Muscle layer of colon (tissue), 2 donors: Measurements from ENCODE around the gene MAP1LC3A.
A peak's percentile ranks its signal among the peaks of the same experiment; 100 is the strongest.
"Not testable (repeated sequence)": the region's sequence is repeated elsewhere in the genome, so short reads cannot be mapped to it uniquely, and the experiment has no call there.

Experiments used
- H3K27ac ChIP-seq: one replicate; pipeline ENCODE4 v1.7.0; 2013; ENCODE audit warnings: low read depth, mild to moderate bottlenecking, low read length, moderate library complexity
- H3K27me3 ChIP-seq, 2 donors: one replicate each; pipeline ENCODE4 v1.7.0; 2013; ENCODE audit warnings: low read length in 2 of 2, mild to moderate bottlenecking in 2 of 2; ENCODE audit not compliant: insufficient read depth in 2 of 2, control insufficient read depth in 1 of 2
- H3K36me3 ChIP-seq: one replicate; pipeline ENCODE4 v1.7.0; 2013; ENCODE audit warnings: mild to moderate bottlenecking, low read length; ENCODE audit not compliant: insufficient read depth
- H3K4me1 ChIP-seq: one replicate; pipeline ENCODE4 v1.7.0; 2013; ENCODE audit warnings: mild to moderate bottlenecking, low read length; ENCODE audit not compliant: insufficient read depth
- H3K4me3 ChIP-seq, 2 donors: one replicate each; pipeline ENCODE4 v1.7.0; 2013; ENCODE audit warnings: low read length in 2 of 2, low read depth in 1 of 2, mild to moderate bottlenecking in 1 of 2, moderate library complexity in 1 of 2
- H3K9ac ChIP-seq: one replicate; pipeline ENCODE4 v1.7.0; 2013; ENCODE audit warnings: low read length
- H3K9me3 ChIP-seq: one replicate; pipeline ENCODE4 v1.7.0; 2013; ENCODE audit warnings: mild to moderate bottlenecking, low read length
- donor health status: abdominal sarcoma.
- donor health status: Adenocarcinoma of cecum.

Gene MAP1LC3A

GRCh38 chr20:34558320-34559218 lies at the start of gene MAP1LC3A:
Gene MAP1LC3A (plus strand): TSS chr20:34558718. CDS start chr20:34558869, 151 bp downstream.
- peak within 1 kb of the TSS; percentile 91 for H3K27ac ChIP-seq
- H3K9ac ChIP-seq: peak within 1 kb of the TSS; percentile 85
- peaks cover 12% of the 10 kb centered on the region for H3K4me1 ChIP-seq
- peak within 1 kb of the TSS; percentile 73 to 81 for H3K4me3 ChIP-seq
- H3K27me3 ChIP-seq: no peaks in the 10 kb centered on the region
- H3K36me3 ChIP-seq: no peaks in the 10 kb centered on the region
- no peaks in the 10 kb centered on the region for H3K9me3 ChIP-seq

- Histone ChIP-seq H3K9me3 (no peaks in the 10 kb centered on the region), H3K27ac (no peak overlapping the region), H3K27me3 (no peaks in the 10 kb centered on the region), H3K4me1 (peaks cover 8% of the 10 kb centered on the region), H3K4me3 (no peak overlapping the region), H3K36me3 (peaks cover 11% of the 10 kb centered on the region), H3K9ac (no peak overlapping the region)
Measured at GRCh38 chr20:34510575-34510974, 47.9 kb upstream of the MAP1LC3A start.

- H3K9me3 ChIP-seq: no peaks in the 10 kb centered on the region
- H3K4me3 ChIP-seq: no peak overlapping the region
- peaks cover 11% of the 10 kb centered on the region for H3K36me3 ChIP-seq
- no peak overlapping the region for H3K9ac ChIP-seq
- peaks cover 8% of the 10 kb centered on the region for H3K4me1 ChIP-seq
- no peaks in the 10 kb centered on the region for H3K27me3 ChIP-seq
- H3K27ac ChIP-seq: no peak overlapping the region
Measured at GRCh38 chr20:34511891-34512265, 46.6 kb upstream of the MAP1LC3A start.

- no peaks in the 10 kb centered on the region for H3K27me3 ChIP-seq
- H3K36me3 ChIP-seq: peaks cover 11% of the 10 kb centered on the region
- no peak overlapping the region for H3K27ac ChIP-seq
- no peak overlapping the region for H3K9ac ChIP-seq
- H3K4me3 ChIP-seq: no peak overlapping the region
- peaks cover 8% of the 10 kb centered on the region for H3K4me1 ChIP-seq
- no peaks in the 10 kb centered on the region for H3K9me3 ChIP-seq
Measured at GRCh38 chr20:34512266-34512954, 46.1 kb upstream of the MAP1LC3A start.

- H3K9me3 ChIP-seq: no peaks in the 10 kb centered on the region
- no peaks in the 10 kb centered on the region for H3K27me3 ChIP-seq
- no peak overlapping the region for H3K9ac ChIP-seq
- H3K36me3 ChIP-seq: peaks cover 6% of the 10 kb centered on the region
- no peak overlapping the region for H3K4me3 ChIP-seq
- peaks cover 12% of the 10 kb centered on the region for H3K4me1 ChIP-seq
- no peak overlapping the region for H3K27ac ChIP-seq
Measured at GRCh38 chr20:34512955-34513419, 45.5 kb upstream of the MAP1LC3A start.

GRCh38 chr20:34514034-34514433 lies 44.5 kb upstream of the MAP1LC3A start:
- not testable (repeated sequence) for H3K9me3 ChIP-seq, H3K4me3 ChIP-seq, H3K27me3 ChIP-seq, H3K36me3 ChIP-seq, H3K9ac ChIP-seq, H3K27ac ChIP-seq
- H3K4me1 ChIP-seq: peaks cover 18% of the 10 kb centered on the region

- Histone ChIP-seq H3K4me3 (peak overlapping the region; percentile 79), H3K27me3 (no peaks in the 10 kb centered on the region), H3K27ac (peak overlapping the region; percentile 94), H3K9me3 (no peaks in the 10 kb centered on the region), H3K4me1 (peaks cover 18% of the 10 kb centered on the region), H3K9ac (peak overlapping the region; percentile 95), H3K36me3 (no peaks in the 10 kb centered on the region)
Measured at GRCh38 chr20:34514897-34515483, 43.5 kb upstream of the MAP1LC3A start.

- H3K27me3 ChIP-seq: no peaks in the 10 kb centered on the region
- H3K9ac ChIP-seq: peak overlapping the region; percentile 95
- H3K4me3 ChIP-seq: peak overlapping the region; percentile 79
- H3K27ac ChIP-seq: peak overlapping the region; percentile 94
- no peaks in the 10 kb centered on the region for H3K36me3 ChIP-seq
- H3K4me1 ChIP-seq: peaks cover 18% of the 10 kb centered on the region
- no peaks in the 10 kb centered on the region for H3K9me3 ChIP-seq
Measured at GRCh38 chr20:34515484-34516246, 42.9 kb upstream of the MAP1LC3A start.

GRCh38 chr20:34516247-34517113 lies 42.0 kb upstream of the MAP1LC3A start, which contains the start of gene DYNLRB1:
Gene DYNLRB1 (plus strand): TSS chr20:34516422. CDS start chr20:34516459, 37 bp downstream.
- H3K27ac ChIP-seq: peak within 1 kb of the TSS; percentile 94
- H3K27me3 ChIP-seq: no peaks in the 10 kb centered on the region
- no peaks in the 10 kb centered on the region for H3K9me3 ChIP-seq
- no peaks in the 10 kb centered on the region for H3K36me3 ChIP-seq
- H3K4me3 ChIP-seq: peak within 1 kb of the TSS; percentile 79
- H3K4me1 ChIP-seq: peaks cover 18% of the 10 kb centered on the region
- peak within 1 kb of the TSS; percentile 95 for H3K9ac ChIP-seq

- no peaks in the 10 kb centered on the region for H3K27me3 ChIP-seq
- H3K27ac ChIP-seq: peak overlapping the region; percentile 94
- H3K9me3 ChIP-seq: no peaks in the 10 kb centered on the region
- H3K36me3 ChIP-seq: no peaks in the 10 kb centered on the region
- H3K4me1 ChIP-seq: peaks cover 18% of the 10 kb centered on the region
- peak overlapping the region; percentile 95 for H3K9ac ChIP-seq
- H3K4me3 ChIP-seq: peak overlapping the region; percentile 79
Measured at GRCh38 chr20:34517114-34517505, 41.4 kb upstream of the MAP1LC3A start.
